Dendritic cell treated with granulocyte-macrophage colony-stimulating factor and Interleukin-4, amounts not matched to agents 40 ng/mL and 50 ng/mL, for 4 days (primary cell): ENCODE measurements around the gene DHRSX.
"Not testable (repeated sequence)": the region's sequence is repeated elsewhere in the genome, so short reads cannot be mapped to it uniquely, and the experiment has no call there.

Experiments used
- H3K27ac Mint-ChIP-seq: one replicate; pipeline ENCODE4 v1.8.0; 2022; ENCODE audit warnings: mild to moderate bottlenecking, mixed read lengths
- H3K27me3 Mint-ChIP-seq: one replicate; pipeline ENCODE4 v1.8.0; 2022; ENCODE audit warnings: mild to moderate bottlenecking, mixed read lengths
- H3K36me3 Mint-ChIP-seq: one replicate; pipeline ENCODE4 v1.8.0; 2022; ENCODE audit warnings: low read depth, mixed read lengths
- H3K4me1 Mint-ChIP-seq: one replicate; pipeline ENCODE4 v1.8.0; 2022; ENCODE audit warnings: low read depth, mixed read lengths
- H3K4me3 Mint-ChIP-seq: one replicate; pipeline ENCODE4 v1.8.0; 2022; ENCODE audit warnings: mild to moderate bottlenecking, moderate library complexity, mixed read lengths
- H3K9me3 Mint-ChIP-seq: one replicate; pipeline ENCODE4 v1.8.0; 2022; ENCODE audit warnings: mixed read lengths
- intact Hi-C: fragments of 100-400 bp; cut with micrococcal nuclease; formaldehyde crosslinking; loops from one replicate; pipeline ENCODE4 v1.15.0; 2022

Gene DHRSX

DNA sequence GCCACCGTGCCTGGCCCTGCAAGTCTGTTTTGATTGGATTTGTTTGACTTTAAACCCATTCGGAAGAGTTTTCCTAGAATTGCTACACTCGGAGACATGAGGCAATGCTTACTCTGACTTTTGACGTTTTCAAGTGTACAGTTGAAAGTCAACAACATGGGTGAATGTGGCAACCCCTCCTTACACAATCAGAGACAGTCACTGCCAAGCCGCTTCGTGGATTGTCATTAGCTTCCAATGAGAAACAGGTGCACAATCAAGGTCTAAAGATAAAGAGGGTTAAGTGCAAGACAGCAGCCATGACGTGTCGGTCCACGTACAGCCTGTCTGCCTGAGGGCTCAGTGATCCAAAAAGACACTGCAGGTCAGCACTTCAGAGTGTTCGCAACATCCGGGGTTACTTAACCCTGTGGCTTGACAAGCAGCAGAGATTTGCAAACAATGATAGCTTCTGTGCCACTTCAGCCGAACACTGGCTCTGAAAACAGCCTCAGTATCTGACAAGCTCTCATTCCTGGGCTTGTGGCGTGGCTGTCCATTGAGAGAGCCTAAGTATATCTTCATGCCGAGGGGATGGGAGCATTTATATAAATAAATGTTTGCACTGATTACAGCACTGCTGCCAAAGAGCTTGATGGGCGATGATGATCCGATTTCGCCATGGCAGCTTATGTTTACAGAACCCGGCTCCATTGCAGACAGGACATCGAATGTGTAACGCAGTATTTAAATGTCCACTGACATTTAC, 180.0 kb downstream of the DHRSX start:
- Mint-ChIP-seq H3K9me3 (no peaks in the 10 kb centered on the region), H3K27ac (peak overlapping the region; percentile 30), H3K36me3 (peaks cover 25% of the 10 kb centered on the region), H3K4me3 (peak overlapping the region; percentile 20), H3K4me1 (peaks cover 31% of the 10 kb centered on the region), H3K27me3 (no peaks in the 10 kb centered on the region)
- intact Hi-C loops = no loop called here

DNA sequence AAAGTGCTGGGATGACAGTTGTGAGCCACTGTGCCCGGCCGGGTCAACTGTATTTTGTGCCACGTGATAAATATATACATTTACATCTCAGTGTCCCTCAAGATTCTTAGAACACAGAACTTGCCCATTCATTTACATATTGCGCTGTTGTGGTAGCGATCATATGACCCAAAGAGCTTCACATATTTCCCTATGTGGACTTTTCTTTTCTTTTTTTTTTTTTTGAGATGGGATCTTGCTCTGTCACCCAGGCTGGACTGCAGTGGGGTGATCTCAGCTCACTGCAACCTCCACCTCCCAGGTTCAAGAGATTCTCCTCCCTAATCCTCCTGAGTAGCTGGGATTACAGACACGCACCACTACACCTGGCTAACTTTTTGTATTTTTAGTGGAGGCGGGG, 180.7 kb downstream of the DHRSX start:
- no peak overlapping the region for H3K27ac Mint-ChIP-seq
- H3K4me1 Mint-ChIP-seq = peaks cover 31% of the 10 kb centered on the region
- H3K36me3 Mint-ChIP-seq = peaks cover 20% of the 10 kb centered on the region

DNA sequence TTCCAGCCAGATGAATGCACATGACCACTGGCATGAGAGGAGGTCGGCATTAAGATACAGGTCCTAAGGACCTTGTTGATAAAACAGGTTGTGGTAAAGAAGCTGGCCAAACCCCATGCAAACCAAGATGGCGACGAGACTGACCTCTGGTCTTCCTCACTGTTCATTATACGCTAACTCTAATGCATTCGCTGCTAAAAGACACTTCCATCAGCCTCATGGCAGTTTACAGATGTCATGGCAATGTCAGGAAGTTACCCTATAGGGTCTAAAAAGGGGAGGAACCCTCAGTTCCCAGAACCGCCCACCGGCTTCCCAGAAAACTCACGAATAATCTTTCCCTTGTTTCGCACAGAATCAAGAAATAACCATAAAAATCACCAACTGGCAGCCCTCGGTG, 182.4 kb downstream of the DHRSX start:
- Mint-ChIP-seq H3K27ac (no peak overlapping the region), H3K4me3 (no peak overlapping the region), H3K36me3 (peaks cover 18% of the 10 kb centered on the region), H3K27me3 (no peaks in the 10 kb centered on the region), H3K4me1 (peaks cover 25% of the 10 kb centered on the region), H3K9me3 (no peaks in the 10 kb centered on the region)
- intact Hi-C loops = no loop called here

More for the DNA sequence above, 180.7 kb downstream of the DHRSX start:
- Mint-ChIP-seq H3K27me3 (no peaks in the 10 kb centered on the region), H3K9me3 (no peaks in the 10 kb centered on the region), H3K4me3 (no peak overlapping the region)
- intact Hi-C loops = no loop called here

- intact Hi-C loops = no loop called here
- H3K4me3 Mint-ChIP-seq = no peak overlapping the region
- H3K9me3 Mint-ChIP-seq = no peaks in the 10 kb centered on the region
- H3K36me3 Mint-ChIP-seq = peaks cover 18% of the 10 kb centered on the region
- peaks cover 25% of the 10 kb centered on the region for H3K4me1 Mint-ChIP-seq
- no peaks in the 10 kb centered on the region for H3K27me3 Mint-ChIP-seq
- H3K27ac Mint-ChIP-seq = no peak overlapping the region
Observed at GRCh38 chrX:2317527-2318055, 183.2 kb downstream of the DHRSX start.

DNA sequence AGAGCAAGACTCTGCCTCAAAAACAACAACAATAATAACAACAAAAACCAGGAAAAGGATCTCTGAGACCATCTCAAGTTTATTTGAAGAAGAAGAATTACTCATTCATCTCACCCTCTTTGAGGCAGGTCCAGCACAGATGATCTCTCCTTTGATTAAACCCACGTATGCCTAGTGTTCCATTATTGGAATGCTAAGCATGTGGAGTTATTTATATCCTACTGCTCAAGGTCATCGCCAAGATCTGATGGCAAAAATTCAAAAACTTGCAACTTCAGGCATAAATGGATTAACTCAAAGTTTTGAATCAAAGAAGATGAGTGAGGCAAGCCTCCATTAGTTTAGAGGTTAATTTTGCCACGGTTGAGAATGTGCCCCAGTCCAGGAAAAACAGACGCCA, 184.2 kb downstream of the DHRSX start:
- intact Hi-C loops = no loop called here
- no peaks in the 10 kb centered on the region for H3K9me3 Mint-ChIP-seq
- H3K4me1 Mint-ChIP-seq = peaks cover 17% of the 10 kb centered on the region
- H3K36me3 Mint-ChIP-seq = peaks cover 19% of the 10 kb centered on the region
- H3K4me3 Mint-ChIP-seq = no peak overlapping the region
- H3K27ac Mint-ChIP-seq = no peak overlapping the region
- no peaks in the 10 kb centered on the region for H3K27me3 Mint-ChIP-seq

DNA sequence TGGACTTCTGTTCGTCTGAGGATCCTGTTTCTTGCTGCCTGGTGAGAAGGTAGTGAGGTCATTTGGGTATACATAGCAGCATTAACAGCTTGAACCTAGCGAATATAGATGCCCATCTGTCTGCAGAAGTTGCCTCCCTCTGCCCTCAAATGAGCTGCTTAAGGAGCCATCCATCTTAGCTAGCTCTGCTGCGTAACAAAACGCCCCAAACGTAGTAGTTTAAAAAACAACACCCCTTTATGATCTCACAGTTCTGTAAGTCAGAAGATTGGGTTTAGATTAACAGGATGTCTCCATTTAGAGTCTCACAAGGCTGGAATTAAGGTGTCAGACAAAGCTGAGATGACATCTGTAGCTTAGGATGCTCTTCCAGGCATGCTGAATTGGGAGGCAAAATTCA, 185.3 kb downstream of the DHRSX start:
- Mint-ChIP-seq H3K27ac (no peak overlapping the region), H3K4me1 (peaks cover 7% of the 10 kb centered on the region), H3K27me3 (no peaks in the 10 kb centered on the region), H3K36me3 (peaks cover 30% of the 10 kb centered on the region), H3K9me3 (no peaks in the 10 kb centered on the region), H3K4me3 (no peak overlapping the region)
- intact Hi-C loops = no loop called here

DNA sequence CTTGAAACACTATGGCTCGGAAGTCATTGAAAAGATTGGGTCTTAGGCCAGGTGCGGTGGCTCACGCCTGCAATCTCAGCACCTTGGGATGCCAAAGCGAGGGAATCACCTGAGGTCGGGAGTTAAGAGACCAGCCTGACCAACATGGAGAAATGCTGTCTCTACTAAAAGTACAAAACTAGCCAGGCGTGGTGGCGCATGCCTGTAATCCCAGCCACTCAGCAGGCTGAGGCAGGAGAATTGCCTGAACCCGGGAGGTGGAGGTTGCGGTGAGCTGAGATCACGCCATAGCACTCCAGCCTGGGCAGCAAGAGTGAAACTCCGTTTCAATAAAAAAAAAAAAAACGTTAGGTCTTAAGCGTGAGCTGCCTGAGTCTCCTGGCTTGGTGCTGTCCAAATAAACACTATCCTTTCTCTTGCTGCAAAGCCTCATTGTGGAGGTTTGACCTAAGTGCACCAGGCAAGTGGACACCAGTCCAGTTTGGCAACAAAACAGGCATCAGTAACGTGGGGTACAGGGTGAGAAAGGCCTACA, 185.9 kb downstream of the DHRSX start:
- no peak overlapping the region for H3K4me3 Mint-ChIP-seq
- no peaks in the 10 kb centered on the region for H3K9me3 Mint-ChIP-seq
- intact Hi-C loops = no loop called here
- peaks cover 35% of the 10 kb centered on the region for H3K36me3 Mint-ChIP-seq
- no peak overlapping the region for H3K27ac Mint-ChIP-seq
- no peaks in the 10 kb centered on the region for H3K27me3 Mint-ChIP-seq
- H3K4me1 Mint-ChIP-seq = peaks cover 6% of the 10 kb centered on the region

- peaks cover 6% of the 10 kb centered on the region for H3K4me1 Mint-ChIP-seq
- H3K27ac Mint-ChIP-seq = no peak overlapping the region
- no peak overlapping the region for H3K4me3 Mint-ChIP-seq
Observed at GRCh38 chrX:2313864-2314640, 186.7 kb downstream of the DHRSX start.

GRCh38 chrX:2312061-2312591, 188.7 kb downstream of the DHRSX start:
- H3K9me3 Mint-ChIP-seq, H3K4me3 Mint-ChIP-seq, H3K4me1 Mint-ChIP-seq, H3K27ac Mint-ChIP-seq, intact Hi-C loops, H3K27me3 Mint-ChIP-seq: not testable (repeated sequence)
- peaks cover 33% of the 10 kb centered on the region for H3K36me3 Mint-ChIP-seq

More at GRCh38 chrX:2313864-2314640, 186.7 kb downstream of the DHRSX start:
- Mint-ChIP-seq H3K27me3 (no peaks in the 10 kb centered on the region), H3K9me3 (no peaks in the 10 kb centered on the region), H3K36me3 (peaks cover 37% of the 10 kb centered on the region)
- intact Hi-C loops = no loop called here

DNA sequence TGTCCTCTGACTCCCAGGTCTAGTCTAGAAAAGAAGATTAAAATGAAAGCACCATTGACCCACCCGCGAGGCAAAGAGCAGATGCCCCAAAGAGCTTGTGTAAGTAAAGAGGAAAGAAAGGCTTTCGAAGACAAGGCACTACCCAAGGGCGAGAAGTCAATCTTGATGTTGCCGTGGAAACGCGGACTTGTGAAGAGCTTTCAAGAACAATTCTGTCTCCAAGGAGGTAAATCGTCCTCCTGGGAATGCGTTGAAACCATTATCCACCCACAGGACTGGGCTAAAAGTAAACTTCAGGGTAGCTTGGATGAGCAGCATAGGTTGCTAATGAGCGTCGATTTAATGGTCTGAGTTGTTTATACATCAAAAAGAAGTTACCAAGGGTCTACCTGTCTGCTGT, 189.3 kb downstream of the DHRSX start:
- intact Hi-C loops = no loop called here
- Mint-ChIP-seq H3K4me3 (no peak overlapping the region), H3K36me3 (peaks cover 37% of the 10 kb centered on the region), H3K9me3 (no peaks in the 10 kb centered on the region), H3K27ac (no peak overlapping the region), H3K27me3 (no peaks in the 10 kb centered on the region), H3K4me1 (no peaks in the 10 kb centered on the region)

DNA sequence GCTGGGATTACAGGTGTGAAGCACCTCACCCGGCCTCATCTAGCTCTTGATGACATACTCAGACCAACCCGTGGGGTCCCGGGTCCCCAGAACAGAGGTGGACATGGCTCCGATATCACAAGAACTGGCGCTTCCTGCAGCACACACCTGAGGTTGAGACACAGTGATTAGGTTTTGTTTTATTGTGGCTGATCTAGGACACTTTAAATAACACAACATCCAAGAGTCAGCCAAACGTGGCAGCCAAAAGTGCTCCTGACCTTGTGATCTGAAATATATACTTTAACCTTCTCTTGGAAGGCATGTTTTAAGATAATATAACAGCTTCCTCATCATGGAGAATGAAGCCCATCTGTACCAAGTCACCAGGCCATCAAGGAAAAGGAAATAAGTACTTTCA, 198.9 kb downstream of the DHRSX start:
- Mint-ChIP-seq H3K4me1 (no peaks in the 10 kb centered on the region), H3K27ac (no peak overlapping the region), H3K9me3 (peaks cover 23% of the 10 kb centered on the region), H3K36me3 (peaks cover 47% of the 10 kb centered on the region), H3K4me3 (no peak overlapping the region), H3K27me3 (no peaks in the 10 kb centered on the region)
- intact Hi-C loops = no loop called here

DNA sequence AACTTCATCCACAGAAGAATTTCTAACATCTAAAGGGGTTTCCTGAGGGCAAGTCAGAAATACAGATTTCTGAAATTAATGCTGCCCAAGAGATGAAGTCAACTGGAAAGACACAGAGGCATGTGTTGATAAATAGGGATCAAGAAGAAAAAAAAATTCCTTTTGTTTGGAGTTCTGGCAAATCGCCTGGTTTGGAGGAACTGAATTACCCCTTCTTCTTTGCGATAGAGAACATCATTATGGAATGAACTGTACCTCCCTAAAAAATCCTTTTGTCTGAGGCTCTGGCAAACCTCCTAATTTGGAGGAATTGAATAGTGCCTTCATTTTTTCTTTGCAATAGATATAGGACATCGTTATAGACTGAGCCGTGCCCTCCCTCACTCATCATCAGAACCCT, 200.9 kb downstream of the DHRSX start:
- Mint-ChIP-seq H3K9me3 (peaks cover 28% of the 10 kb centered on the region), H3K27ac (no peak overlapping the region), H3K27me3 (no peaks in the 10 kb centered on the region), H3K4me3 (no peak overlapping the region), H3K36me3 (peaks cover 33% of the 10 kb centered on the region), H3K4me1 (no peaks in the 10 kb centered on the region)
- intact Hi-C loops = no loop called here

DNA sequence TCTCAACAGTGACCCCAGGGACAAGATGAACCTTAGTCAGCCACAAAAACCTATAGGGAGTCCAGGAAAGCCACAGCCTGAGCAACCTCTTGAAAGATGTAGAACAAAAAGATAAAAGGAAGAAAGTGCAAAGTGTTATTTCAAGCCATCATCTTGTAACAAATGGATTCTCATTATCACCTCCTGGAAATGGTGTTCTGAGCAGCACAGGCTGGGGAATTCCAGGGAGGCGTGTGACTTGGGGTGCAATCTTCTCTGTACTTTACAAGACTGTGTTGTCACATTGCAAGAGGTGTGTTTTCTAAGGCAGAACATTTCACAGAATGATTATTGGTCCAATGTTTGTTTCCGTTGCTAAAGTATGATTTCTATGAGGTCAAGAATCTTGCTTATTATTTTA, 214.0 kb downstream of the DHRSX start:
- Mint-ChIP-seq H3K4me1 (no peaks in the 10 kb centered on the region), H3K27me3 (no peaks in the 10 kb centered on the region), H3K27ac (no peak overlapping the region), H3K4me3 (no peak overlapping the region), H3K36me3 (peaks cover 65% of the 10 kb centered on the region), H3K9me3 (no peaks in the 10 kb centered on the region)
- intact Hi-C loops = no loop called here

DNA sequence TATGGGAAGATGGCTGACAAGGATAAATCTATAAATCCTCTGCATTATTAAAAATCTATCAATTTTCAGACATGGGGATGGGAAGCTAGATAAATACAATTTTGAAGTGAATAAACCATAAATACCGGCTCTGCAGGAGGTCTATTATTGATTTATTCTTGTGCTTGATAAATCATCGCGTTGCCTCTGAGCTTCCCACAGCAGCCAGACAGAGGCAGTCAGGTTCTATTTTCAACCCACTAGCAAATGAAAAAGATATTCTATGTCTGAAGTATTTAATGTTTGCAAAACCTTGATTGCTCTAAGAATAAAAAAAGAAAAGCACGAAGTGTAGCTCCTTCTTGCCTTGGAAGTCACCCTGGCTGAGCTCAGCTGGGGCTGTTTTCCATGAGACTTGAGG, 216.2 kb downstream of the DHRSX start:
- H3K4me3 Mint-ChIP-seq = no peak overlapping the region
- H3K27ac Mint-ChIP-seq = no peak overlapping the region
- H3K36me3 Mint-ChIP-seq = peaks cover 48% of the 10 kb centered on the region
- intact Hi-C loops = no loop called here
- H3K4me1 Mint-ChIP-seq = no peaks in the 10 kb centered on the region
- no peaks in the 10 kb centered on the region for H3K27me3 Mint-ChIP-seq
- H3K9me3 Mint-ChIP-seq = no peaks in the 10 kb centered on the region
